Suppressor macrophage treated with lipopolysaccharide for 4 hours (primary cell): ENCODE results near the gene MAGEA2.
"Not testable (repeated sequence)": the region's sequence is repeated elsewhere in the genome, so short reads cannot be mapped to it uniquely, and the experiment has no call there.

Experiments used
- DNase-seq: peaks from one replicate; pipeline ENCODE4 v3.0.0-alpha.2; 2020

The MAGEA2 gene

GRCh38 chrX:152753686-152754650 is at the start of gene MAGEA2:
Gene MAGEA2, minus strand, starts transcription at chrX:152753842. Its CDS starts 2,479 bp downstream, at chrX:152751363.
- not testable (repeated sequence) for DNase-seq

GRCh38 chrX:152798945-152799344 is 45.3 kb upstream of the MAGEA2 start:
- no peak for DNase-seq

- DNase-seq, result not testable (repeated sequence)
These were observed 33.4 kb upstream of the MAGEA2 start for GRCh38 chrX:152787062-152787461.

GRCh38 chrX:152769549-152770289 is 16.1 kb upstream of the MAGEA2 start, which contains the start of gene MAGEA6:
Gene MAGEA6, minus strand, starts transcription at chrX:152769689. Its CDS starts 2,039 bp downstream, at chrX:152767650.
- not testable (repeated sequence) for DNase-seq

GRCh38 chrX:152766562-152766961 is 12.9 kb upstream of the MAGEA2 start:
- DNase-seq, result not testable (repeated sequence)

GRCh38 chrX:152761582-152761981 is 7.9 kb upstream of the MAGEA2 start:
- not testable (repeated sequence) for DNase-seq

- DNase-seq, result not testable (repeated sequence)
These were observed 5.9 kb upstream of the MAGEA2 start for GRCh38 chrX:152759544-152759943.

GRCh38 chrX:152758918-152759317 is 5.3 kb upstream of the MAGEA2 start, which contains the start of gene CSAG3:
Gene CSAG3, plus strand, starts transcription at chrX:152759218.
- DNase-seq, result not testable (repeated sequence)

- DNase-seq, result not testable (repeated sequence)
These were observed 1.2 kb upstream of the MAGEA2 start for GRCh38 chrX:152754871-152755270.

- no peak for DNase-seq
These were observed 15.1 kb downstream of the MAGEA2 start for GRCh38 chrX:152738560-152738959.

- not testable (repeated sequence) for DNase-seq
These were observed 17.1 kb downstream of the MAGEA2 start for GRCh38 chrX:152736528-152736927.

GRCh38 chrX:152735860-152736511 is 17.7 kb downstream of the MAGEA2 start:
- DNase-seq, result no peak

- no peak for DNase-seq
These were observed 18.5 kb downstream of the MAGEA2 start for GRCh38 chrX:152735101-152735500.

- not testable (repeated sequence) for DNase-seq
These were observed 19.3 kb downstream of the MAGEA2 start for GRCh38 chrX:152734143-152734858.

- no peak for DNase-seq
These were observed 20.2 kb downstream of the MAGEA2 start, which contains the start of the genes CSAG1 and MAGEA12 for GRCh38 chrX:152733261-152733975. Gene CSAG1, minus strand, starts transcription at chrX:152733721. Its CDS starts 1,261 bp downstream, at chrX:152732460. Gene MAGEA12, plus strand, starts transcription at chrX:152733757. Its CDS starts 2,405 bp downstream, at chrX:152736162.

- no peak for DNase-seq
These were observed 28.2 kb downstream of the MAGEA2 start for GRCh38 chrX:152725409-152725808.

- DNase-seq, result not testable (repeated sequence)
These were observed 39.5 kb downstream of the MAGEA2 start, which contains the start of gene MAGEA2B for GRCh38 chrX:152713815-152714787. Gene MAGEA2B, plus strand, starts transcription at chrX:152714628. Its CDS starts 2,479 bp downstream, at chrX:152717107.

GRCh38 chrX:152713195-152713594 is 40.4 kb downstream of the MAGEA2 start:
- not testable (repeated sequence) for DNase-seq

GRCh38 chrX:152709173-152709572 is 44.5 kb downstream of the MAGEA2 start, which contains the start of gene CSAG2:
Gene CSAG2, minus strand, starts transcription at chrX:152709273. Its CDS starts 161 bp downstream, at chrX:152709112.
- not testable (repeated sequence) for DNase-seq
